Adrenal gland (tissue), 5 donors: ENCODE measurements around the gene SLC12A4.

Source experiments
- POLR2A ChIP-seq, 2 donors: fragments of 450-650 bp; IDR thresholded peaks; one replicate each; pipeline ENCODE4 v1.6.1; 2017; ENCODE audit warnings: antibody characterized with exemption in 2 of 2, mild to moderate bottlenecking in 2 of 2, moderate library complexity in 1 of 2
- TF ChIP-seq, protein P1 (sequence below), 6 experiments: fragments of 450-650 bp in 4 of 6; fragments of 200-600 bp in 2 of 6; sonication (generic) in 1 of 6; IDR thresholded peaks; 1 replicate in 5 of 6; 2 replicates in 1 of 6; pipeline versions ENCODE4 v1.5.1 to v1.8.0; 2016 to 2021; ENCODE audit warnings: antibody characterized with exemption in 6 of 6, mild to moderate bottlenecking in 2 of 6, moderate library complexity in 1 of 6
- donor health status: DM: no; HTN: no; CAD: no.

DNA sequence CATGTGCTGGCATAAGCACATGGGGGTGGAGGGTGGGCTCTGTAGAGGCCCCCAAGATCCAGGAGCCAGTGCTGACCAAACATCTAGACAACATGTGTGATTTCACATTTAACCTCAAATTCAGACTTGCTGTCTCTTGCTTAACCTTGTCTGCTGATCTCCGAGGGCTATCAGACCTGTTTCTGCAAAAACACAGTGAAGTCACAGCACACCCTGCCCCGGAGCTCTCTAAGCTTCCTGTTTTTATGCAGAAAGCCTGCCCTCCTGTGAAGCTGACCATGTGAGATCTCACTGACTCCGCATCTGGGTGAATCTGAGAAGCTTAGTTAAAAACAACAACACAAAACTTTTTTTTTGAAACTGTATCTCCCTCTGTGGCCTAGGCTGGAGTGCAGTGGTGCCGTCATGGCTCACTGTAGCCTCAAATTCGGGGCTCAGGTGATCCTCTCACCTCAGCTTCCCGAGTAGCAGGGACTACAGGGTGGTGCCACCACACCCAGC lies 37.4 kb upstream of the SLC12A4 start:
- no peak for TF ChIP-seq POLR2A (IDR thresholded peaks at IDR 0.05)
- TF ChIP-seq, protein P1, sequence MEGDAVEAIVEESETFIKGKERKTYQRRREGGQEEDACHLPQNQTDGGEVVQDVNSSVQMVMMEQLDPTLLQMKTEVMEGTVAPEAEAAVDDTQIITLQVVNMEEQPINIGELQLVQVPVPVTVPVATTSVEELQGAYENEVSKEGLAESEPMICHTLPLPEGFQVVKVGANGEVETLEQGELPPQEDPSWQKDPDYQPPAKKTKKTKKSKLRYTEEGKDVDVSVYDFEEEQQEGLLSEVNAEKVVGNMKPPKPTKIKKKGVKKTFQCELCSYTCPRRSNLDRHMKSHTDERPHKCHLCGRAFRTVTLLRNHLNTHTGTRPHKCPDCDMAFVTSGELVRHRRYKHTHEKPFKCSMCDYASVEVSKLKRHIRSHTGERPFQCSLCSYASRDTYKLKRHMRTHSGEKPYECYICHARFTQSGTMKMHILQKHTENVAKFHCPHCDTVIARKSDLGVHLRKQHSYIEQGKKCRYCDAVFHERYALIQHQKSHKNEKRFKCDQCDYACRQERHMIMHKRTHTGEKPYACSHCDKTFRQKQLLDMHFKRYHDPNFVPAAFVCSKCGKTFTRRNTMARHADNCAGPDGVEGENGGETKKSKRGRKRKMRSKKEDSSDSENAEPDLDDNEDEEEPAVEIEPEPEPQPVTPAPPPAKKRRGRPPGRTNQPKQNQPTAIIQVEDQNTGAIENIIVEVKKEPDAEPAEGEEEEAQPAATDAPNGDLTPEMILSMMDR (IDR thresholded peaks at IDR 0.05), result no peak
